Fibroblast of skin of right quadriceps (primary cell): ENCODE data around the gene PAFAH1B1.
"Not testable (repeated sequence)": the region's sequence is repeated elsewhere in the genome, so short reads cannot be mapped to it uniquely, and the experiment has no call there.

Experiments used
- DNase-seq: peaks from one replicate; pipeline ENCODE4 v3.0.0-alpha.2; 2013

Gene PAFAH1B1

GRCh38 chr17:2594722-2595599 lies 1.5 kb downstream of the PAFAH1B1 start:
- DNase-seq = no peak

- DNase-seq = no peak
These were observed 2.3 kb downstream of the PAFAH1B1 start for GRCh38 chr17:2595716-2596115.

GRCh38 chr17:2598166-2598565 lies 4.7 kb downstream of the PAFAH1B1 start:
- DNase-seq = peak; percentile 58

- no peak for DNase-seq
These were observed 9.2 kb downstream of the PAFAH1B1 start for GRCh38 chr17:2602597-2603017.

GRCh38 chr17:2608350-2608913 lies 15.0 kb downstream of the PAFAH1B1 start:
- no peak for DNase-seq

- no peak for DNase-seq
These were observed 15.6 kb downstream of the PAFAH1B1 start for GRCh38 chr17:2609091-2609490.

- DNase-seq = no peak
These were observed 17.0 kb downstream of the PAFAH1B1 start for GRCh38 chr17:2610195-2611175.

- DNase-seq = no peak
These were observed 18.2 kb downstream of the PAFAH1B1 start for GRCh38 chr17:2611627-2612026.

- DNase-seq = no peak
These were observed 19.2 kb downstream of the PAFAH1B1 start for GRCh38 chr17:2612630-2613029.

- DNase-seq = no peak
These were observed 19.8 kb downstream of the PAFAH1B1 start for GRCh38 chr17:2613089-2613808.

- no peak for DNase-seq
These were observed 22.4 kb downstream of the PAFAH1B1 start for GRCh38 chr17:2615882-2616281.

- no peak for DNase-seq
These were observed 27.8 kb downstream of the PAFAH1B1 start for GRCh38 chr17:2621241-2621640.

- DNase-seq = not testable (repeated sequence)
These were observed 28.5 kb downstream of the PAFAH1B1 start for GRCh38 chr17:2621951-2622405.

- DNase-seq = not testable (repeated sequence)
These were observed 29.4 kb downstream of the PAFAH1B1 start for GRCh38 chr17:2622721-2623301.

- DNase-seq = no peak
These were observed 30.9 kb downstream of the PAFAH1B1 start for GRCh38 chr17:2624292-2624731.

- not testable (repeated sequence) for DNase-seq
These were observed 33.3 kb downstream of the PAFAH1B1 start for GRCh38 chr17:2626626-2627219.

- DNase-seq = not testable (repeated sequence)
These were observed 35.5 kb downstream of the PAFAH1B1 start for GRCh38 chr17:2628922-2629321.

GRCh38 chr17:2631211-2631610 lies 37.8 kb downstream of the PAFAH1B1 start:
- no peak for DNase-seq

GRCh38 chr17:2634361-2634960 lies 41.0 kb downstream of the PAFAH1B1 start:
- peak; percentile 21 for DNase-seq

GRCh38 chr17:2635241-2635640 lies 41.8 kb downstream of the PAFAH1B1 start:
- no peak for DNase-seq

GRCh38 chr17:2635675-2636074 lies 42.2 kb downstream of the PAFAH1B1 start:
- DNase-seq = no peak
